Urinary bladder (tissue), 4 donors: Measurements from ENCODE around the gene PAX5. TPM values are rescaled to one million over a fixed set of nuclear protein-coding genes. Genes with fewer than 3 reads are reported as not detected.
A peak's percentile ranks its signal among the peaks of the same experiment; 100 is the strongest.

Source experiments
- DNase-seq: peaks from one replicate; pipeline ENCODE4 v3.0.0-alpha.2; 2015; ENCODE audit errors: extremely low spot score
- H3K27ac ChIP-seq: one replicate; pipeline ENCODE4 v1.5.1; 2013; ENCODE audit warnings: low read depth, mild to moderate bottlenecking, moderate library complexity
- H3K36me3 ChIP-seq: one replicate; pipeline ENCODE4 v1.6.1; 2013; ENCODE audit warnings: mild to moderate bottlenecking, moderate library complexity; ENCODE audit not compliant: insufficient read depth
- H3K4me1 ChIP-seq: one replicate; pipeline ENCODE4 v1.6.1; 2013; ENCODE audit warnings: mild to moderate bottlenecking, moderate library complexity; ENCODE audit not compliant: insufficient read depth
- H3K4me3 ChIP-seq: one replicate; pipeline ENCODE4 v1.5.1; 2013; ENCODE audit warnings: low read depth, low read length
- WGBS: extraction: QIAGEN DNeasy Blood & Tissue Kit; methylation state at CpG from one replicate; pipeline ENCODE4 v1.1.7; 2013; 5-methylcytosine and 5-hydroxymethylcytosine counted together
- polyA plus RNA-seq: library from polyadenylated mRNA; stranded (reverse); fragments of 200-250 nt; gene quantifications from one replicate; pipeline ENCODE4 v1.2.3, GENCODE V29; 2013
- total RNA-seq: library from RNA; depleted of rRNA; stranded (reverse); fragments of >200 nt; gene quantifications from one replicate; pipeline ENCODE4 v1.2.3, GENCODE V29; 2014
- donor health status: healthy with polysubstance abuse.
- donor health status: healthy.

PAX5 gene
- total and polyA plus RNA-seq, 2 donors = 0.03 to 0.26 TPM

GRCh38 chr9:36895744-36896260 lies 138.3 kb downstream of the PAX5 start:
- H3K4me3 ChIP-seq = no peak overlapping the region
- DNase-seq = no peak
- H3K4me1 ChIP-seq = no peaks in the 10 kb centered on the region
- no peaks in the 10 kb centered on the region for H3K36me3 ChIP-seq
- no peak overlapping the region for H3K27ac ChIP-seq
- WGBS = 72% methylated on average over 5 of the region's 5 CpGs

GRCh38 chr9:36894695-36895310 lies 139.3 kb downstream of the PAX5 start:
- no peak for DNase-seq
- Histone ChIP-seq H3K4me1 (no peaks in the 10 kb centered on the region), H3K36me3 (no peaks in the 10 kb centered on the region), H3K27ac (no peak overlapping the region), H3K4me3 (no peak overlapping the region)
- 88% methylated on average over 23 of the region's 23 CpGs for WGBS

- no peaks in the 10 kb centered on the region for H3K4me1 ChIP-seq
- H3K36me3 ChIP-seq = no peaks in the 10 kb centered on the region
- H3K4me3 ChIP-seq = no peak overlapping the region
- 82% methylated on average over 8 of the region's 8 CpGs for WGBS
- DNase-seq = no peak
- H3K27ac ChIP-seq = no peak overlapping the region
Observed at GRCh38 chr9:36893911-36894310, 140.2 kb downstream of the PAX5 start.

GRCh38 chr9:36893184-36893583 lies 140.9 kb downstream of the PAX5 start:
- H3K27ac ChIP-seq = no peak overlapping the region
- DNase-seq = no peak
- no peaks in the 10 kb centered on the region for H3K4me1 ChIP-seq
- H3K36me3 ChIP-seq = no peaks in the 10 kb centered on the region
- H3K4me3 ChIP-seq = no peak overlapping the region
- 67% methylated on average over 8 of the region's 8 CpGs for WGBS

GRCh38 chr9:36892279-36892678 lies 141.8 kb downstream of the PAX5 start:
- no peak for DNase-seq
- H3K4me3 ChIP-seq = no peak overlapping the region
- 47% methylated on average over 4 of the region's 4 CpGs for WGBS
- H3K4me1 ChIP-seq = no peaks in the 10 kb centered on the region
- H3K36me3 ChIP-seq = no peaks in the 10 kb centered on the region
- H3K27ac ChIP-seq = no peak overlapping the region

GRCh38 chr9:36891341-36891811 lies 142.7 kb downstream of the PAX5 start:
- H3K36me3 ChIP-seq = no peaks in the 10 kb centered on the region
- DNase-seq = peak; percentile 10
- 31% methylated on average over 13 of the region's 13 CpGs for WGBS
- H3K4me3 ChIP-seq = no peak overlapping the region
- no peaks in the 10 kb centered on the region for H3K4me1 ChIP-seq
- no peak overlapping the region for H3K27ac ChIP-seq

- DNase-seq = no peak
- Histone ChIP-seq H3K4me1 (no peaks in the 10 kb centered on the region), H3K27ac (no peak overlapping the region), H3K36me3 (no peaks in the 10 kb centered on the region), H3K4me3 (no peak overlapping the region)
- WGBS = 36% methylated on average over 6 of the region's 6 CpGs
Observed at GRCh38 chr9:36889844-36890243, 144.2 kb downstream of the PAX5 start.

- Histone ChIP-seq H3K4me1 (no peaks in the 10 kb centered on the region), H3K27ac (no peak overlapping the region), H3K36me3 (no peaks in the 10 kb centered on the region), H3K4me3 (no peak overlapping the region)
- 71% methylated on average over 7 of the region's 7 CpGs for WGBS
- DNase-seq = no peak
Observed at GRCh38 chr9:36888551-36888950, 145.5 kb downstream of the PAX5 start.

- 73% methylated on average over 6 of the region's 6 CpGs for WGBS
- Histone ChIP-seq H3K4me3 (no peak overlapping the region), H3K27ac (no peak overlapping the region), H3K4me1 (no peaks in the 10 kb centered on the region), H3K36me3 (no peaks in the 10 kb centered on the region)
- no peak for DNase-seq
Observed at GRCh38 chr9:36884721-36885120, 149.3 kb downstream of the PAX5 start.

GRCh38 chr9:36882594-36882993 lies 151.5 kb downstream of the PAX5 start:
- WGBS = 71% methylated on average over 3 of the region's 3 CpGs
- Histone ChIP-seq H3K36me3 (no peaks in the 10 kb centered on the region), H3K4me3 (no peak overlapping the region), H3K27ac (no peak overlapping the region), H3K4me1 (no peaks in the 10 kb centered on the region)
- DNase-seq = no peak

- Histone ChIP-seq H3K36me3 (no peaks in the 10 kb centered on the region), H3K4me1 (no peaks in the 10 kb centered on the region), H3K4me3 (no peak overlapping the region), H3K27ac (no peak overlapping the region)
- WGBS = 71% methylated on average over 31 of the region's 31 CpGs
- DNase-seq = no peak
Observed at GRCh38 chr9:36881743-36882441, 152.2 kb downstream of the PAX5 start.

GRCh38 chr9:36881316-36881715 lies 152.8 kb downstream of the PAX5 start:
- Histone ChIP-seq H3K4me1 (no peaks in the 10 kb centered on the region), H3K4me3 (no peak overlapping the region), H3K36me3 (no peaks in the 10 kb centered on the region), H3K27ac (no peak overlapping the region)
- no peak for DNase-seq
- WGBS = 73% methylated on average over 14 of the region's 14 CpGs

GRCh38 chr9:36880075-36880474 lies 154.0 kb downstream of the PAX5 start:
- WGBS = 89% methylated on average over 12 of the region's 12 CpGs
- H3K4me3 ChIP-seq = no peak overlapping the region
- DNase-seq = no peak
- H3K27ac ChIP-seq = no peak overlapping the region
- no peaks in the 10 kb centered on the region for H3K36me3 ChIP-seq
- H3K4me1 ChIP-seq = no peaks in the 10 kb centered on the region
